D721Med (cell line): ENCODE measurements around the gene PRR22.

Experiments
- DNase-seq: peaks from one replicate; pipeline ENCODE4 v3.0.0; 2011; ENCODE audit warnings: low spot score; ENCODE audit not compliant: insufficient read length
- FAIRE-seq: peaks from 2 replicates; lab custom pipeline; 2011; peaks lifted over from hg19 to GRCh38; lab: Jason Lieb, UNC
- CTCF ChIP-seq: IDR thresholded peaks from 2 replicates; pipeline ENCODE4 v1.5.1; 2012; ENCODE audit warnings: mild to moderate bottlenecking, control low read depth; ENCODE audit not compliant: insufficient read depth; ENCODE audit errors: missing control alignments

The PRR22 gene

GRCh38 chr19:5805462-5806132 lies 21.1 kb upstream of the PRR22 start:
- DNase-seq (peak; percentile 94), FAIRE-seq (no peak)
- TF ChIP-seq CTCF = peak; percentile 70

- FAIRE-seq = no peak
- peak; percentile 74 for DNase-seq
- no peak for TF ChIP-seq CTCF
These were observed 20.2 kb upstream of the PRR22 start, which contains the start of gene NRTN for GRCh38 chr19:5804516-5805461. NRTN (plus strand) TSS chr19:5805067; CDS start chr19:5824166, 19,099 bp downstream.

- FAIRE-seq (no peak), DNase-seq (peak; percentile 87)
- peak; percentile 96 for TF ChIP-seq CTCF
These were observed 19.4 kb upstream of the PRR22 start for GRCh38 chr19:5803752-5804515.

- no peak for TF ChIP-seq CTCF
- FAIRE-seq (no peak), DNase-seq (no peak)
These were observed 18.9 kb upstream of the PRR22 start for GRCh38 chr19:5803441-5803751.

GRCh38 chr19:5801796-5802619 lies 17.5 kb upstream of the PRR22 start:
- FAIRE-seq (no peak), DNase-seq (peak; percentile 58)
- TF ChIP-seq CTCF = no peak
